K562 (cell line): ENCODE results near the gene LAIR2. TPM values are rescaled to one million over a fixed set of nuclear protein-coding genes. Genes with fewer than 3 reads are reported as not detected.
A peak's percentile ranks its signal among the peaks of the same experiment; 100 is the strongest.
"Not testable (repeated sequence)": the region's sequence is repeated elsewhere in the genome, so short reads cannot be mapped to it uniquely, and the experiment has no call there.

Source experiments
- ATAC-seq: fragments of 200-7000 bp; cut with Tn5 transposase; 3 replicates; pipeline ENCODE4 v1.9.1; 2020; ENCODE audit warnings: moderate library complexity
- BruUV-seq: library from RNA; stranded (reverse); fragments of 400-500 nt; replicated peaks from 2 replicates; lab custom pipeline; 2021; lab: Mats Ljungman, UMichigan
- CTCF ChIA-PET: fragments of 300-600 bp; formaldehyde crosslinking; extraction: SDS; loops from one replicate; lab custom pipeline; 2021; ENCODE audit warnings: low intra/inter-chr PET ratio; lab: Yijun Ruan, JAX
- POLR2A ChIA-PET: fragments of 300-600, 350-650 bp; sonication (Branson Sonifier 250); formaldehyde crosslinking; extraction: SDS; loops from one replicate; lab custom pipeline; 2021; ENCODE audit warnings: antibody characterized with exemption, inconsistent platforms; lab: Yijun Ruan, JAX
- DNase-seq, 4 experiments: peaks; one replicate each; pipeline versions ENCODE4 v3.0.0 to v3.0.0-alpha.2; 2011 to 2018; ENCODE audit warnings: low spot score in 3 of 4, mixed read lengths in 3 of 4; ENCODE audit errors: extremely low read depth in 1 of 4
- FAIRE-seq: peaks from 2 replicates; lab custom pipeline; 2011; peaks lifted over from hg19 to GRCh38; lab: Jason Lieb, UNC
- H2AFZ ChIP-seq: 2 replicates; pipeline ENCODE4 v1.6.0; 2011; ENCODE audit warnings: low read depth, low read length, control low read depth, inconsistent platforms
- H3K27ac ChIP-seq: fragments of 200-600 bp; 3 replicates; pipeline ENCODE4 v1.8.0; 2011; ENCODE audit warnings: low read depth, mild to moderate bottlenecking, control low read depth, inconsistent platforms, low read length, moderate library complexity, mixed read lengths; ENCODE audit errors: extremely low read depth
- H3K27me3 ChIP-seq, 2 experiments: fragments of 300-600 bp in 1 of 2; 2 replicates in 1 of 2; 3 replicates in 1 of 2; pipeline versions ENCODE4 v1.6.0 to v1.8.0; 2011; ENCODE audit warnings: inconsistent platforms in 2 of 2, low read length in 2 of 2, mild to moderate bottlenecking in 1 of 2, mixed read lengths in 1 of 2, moderate library complexity in 1 of 2; ENCODE audit not compliant: control insufficient read depth in 2 of 2, insufficient read depth in 2 of 2
- H3K36me3 ChIP-seq: fragments of 300-600 bp; 3 replicates; pipeline ENCODE4 v1.8.0; 2011; ENCODE audit warnings: mild to moderate bottlenecking, low read length, inconsistent platforms; ENCODE audit not compliant: control insufficient read depth, insufficient read depth
- H3K4me1 ChIP-seq, 2 experiments: fragments of 200-600 bp in 1 of 2; replicated peaks in 1 of 2; 2 replicates in 1 of 2; 3 replicates in 1 of 2; pipeline versions ENCODE4 v1.5.1 to v1.8.0; 2011; ENCODE audit warnings: inconsistent platforms in 2 of 2, low read length in 2 of 2, mild to moderate bottlenecking in 1 of 2, mixed read lengths in 1 of 2, moderate library complexity in 1 of 2; ENCODE audit not compliant: control insufficient read depth in 2 of 2, insufficient read depth in 2 of 2
- H3K4me2 ChIP-seq: 2 replicates; pipeline ENCODE4 v1.6.1; 2011; ENCODE audit warnings: low read length, control low read depth, inconsistent platforms, mixed read lengths; ENCODE audit not compliant: insufficient read depth
- H3K4me3 ChIP-seq: fragments of 200-600 bp; sonication (generic), shearing (Covaris generic); 2 replicates; pipeline ENCODE4 v1.5.1; 2016; ENCODE audit warnings: control low read depth, inconsistent platforms
- H3K79me2 ChIP-seq: fragments of 200-600 bp; 3 replicates; pipeline ENCODE4 v1.8.0; 2011; ENCODE audit warnings: low read length, inconsistent platforms; ENCODE audit not compliant: control insufficient read depth, insufficient read depth
- H3K9ac ChIP-seq, 2 experiments: 2 replicates each; pipeline versions ENCODE4 v1.6.0 to v1.6.1; 2011; ENCODE audit warnings: low read depth in 2 of 2, low read length in 2 of 2, control low read depth in 1 of 2, inconsistent platforms in 1 of 2, mild to moderate bottlenecking in 1 of 2, mixed read lengths in 1 of 2; ENCODE audit not compliant: insufficient read depth in 1 of 2
- H3K9me1 ChIP-seq: one replicate; pipeline ENCODE4 v1.6.0; 2011; ENCODE audit warnings: inconsistent platforms, mild to moderate bottlenecking, low read length, moderate library complexity; ENCODE audit not compliant: control insufficient read depth, insufficient read depth
- H3K9me3 ChIP-seq: replicated peaks from 2 replicates; pipeline ENCODE4 v1.5.1; 2011; ENCODE audit warnings: low read depth, low read length, inconsistent platforms; ENCODE audit not compliant: control insufficient read depth, insufficient read depth
- H4K20me1 ChIP-seq: replicated peaks from 2 replicates; pipeline ENCODE4 v1.6.1; 2011; ENCODE audit warnings: low read length, inconsistent platforms, mixed read lengths; ENCODE audit not compliant: control insufficient read depth, insufficient read depth
- C11orf30 ChIP-seq: fragments of 450-650 bp; IDR thresholded peaks from 2 replicates; pipeline ENCODE4 v1.6.1; 2016; ENCODE audit warnings: low read depth, mild to moderate bottlenecking
- CHD2 ChIP-seq: IDR thresholded peaks from 2 replicates; pipeline ENCODE4 v1.6.1; 2011; ENCODE audit warnings: low read depth, low read length
- COPS2 ChIP-seq: fragments of 450-650 bp; conservative IDR thresholded peaks from 2 replicates; pipeline ENCODE4 v1.6.1; 2016; ENCODE audit warnings: mild to moderate bottlenecking, moderate library complexity
- CREB1 ChIP-seq, 2 experiments: sonication (generic) in 1 of 2; formaldehyde crosslinking in 1 of 2; IDR thresholded peaks; 2 replicates each; pipeline versions ENCODE4 v1.6.1 to v1.8.0; 2012 to 2022; ENCODE audit warnings: inconsistent platforms in 1 of 2, mild to moderate bottlenecking in 1 of 2, missing genetic modification reagents in 1 of 2, moderate library complexity in 1 of 2
- HLTF ChIP-seq: fragments of 450-650 bp; IDR thresholded peaks from 2 replicates; pipeline ENCODE4 v1.6.1; 2016
- ILK ChIP-seq: fragments of 450-650 bp; IDR thresholded peaks from 2 replicates; pipeline ENCODE4 v1.6.1; 2016; ENCODE audit warnings: missing genetic modification characterization, low read depth, mild to moderate bottlenecking, missing compliant biosample characterization, moderate library complexity, borderline replicate concordance
- IRF9 ChIP-seq: fragments of 450-650 bp; IDR thresholded peaks from 2 replicates; pipeline ENCODE4 v1.6.1; 2016; ENCODE audit warnings: missing biosample characterization, missing genetic modification characterization
- L3MBTL2 ChIP-seq: fragments of 450-650 bp; IDR thresholded peaks from 2 replicates; pipeline ENCODE4 v1.6.1; 2016; ENCODE audit warnings: mild to moderate bottlenecking, moderate library complexity
- MAFF ChIP-seq: IDR thresholded peaks from 2 replicates; pipeline ENCODE4 v1.6.1; 2012; ENCODE audit warnings: low read length, improper control_type of control experiment
- NKRF ChIP-seq: fragments of 450-650 bp; IDR thresholded peaks from 2 replicates; pipeline ENCODE4 v1.6.1; 2016; ENCODE audit warnings: borderline replicate concordance
- TCFL5 ChIP-seq: fragments of 250-450 bp; sonication (Bioruptor Pico); conservative IDR thresholded peaks from 2 replicates; pipeline ENCODE4 v1.6.1; 2021; ENCODE audit warnings: mild to moderate bottlenecking, moderate library complexity, matching md5 sums
- ZKSCAN3 ChIP-seq: fragments of 250-450 bp; sonication (Bioruptor Pico); IDR thresholded peaks from 2 replicates; pipeline ENCODE4 v1.4.0; 2020
- ZNF311 ChIP-seq: fragments of 250-450 bp; sonication (Bioruptor Pico); IDR thresholded peaks from 2 replicates; pipeline ENCODE4 v1.4.0; 2020; ENCODE audit warnings: mild to moderate bottlenecking, moderate library complexity
- WGBS: fragments of 100-300 bp; shearing (Covaris generic); methylation state at CpG from one replicate; pipeline ENCODE4 v1.1.6; 2016; ENCODE audit warnings: low coverage, mixed read lengths; ENCODE audit not compliant: insufficient coverage; ENCODE audit errors: missing lambda C conversion rate; 5-methylcytosine and 5-hydroxymethylcytosine counted together
- in situ Hi-C: fragments of 300-500 bp; cut with MboI; formaldehyde crosslinking; loops from 4 replicates; pipeline ENCODE4 v1.15.0; 2018; ENCODE audit warnings: inconsistent platforms, mixed read lengths
- intact Hi-C: fragments of 100-400 bp; cut with micrococcal nuclease; formaldehyde crosslinking; loops from 2 replicates; pipeline ENCODE4 v1.14.2; 2022
- polyA plus RNA-seq, 8 experiments: library from polyadenylated mRNA; depleted of rRNA in 4 of 8; stranded (reverse) in 5 of 8; unstranded in 3 of 8; fragments of >200 nt; fragmentation: Nextera tagmentation in 2 of 8; fragmentation: Illumina TruSeq in 1 of 8; extraction: Ambion mirVana in 2 of 8; extraction: Trizol in 1 of 8; gene quantifications; 2 replicates each; pipeline versions ENCODE4 v1.2.1 to v1.2.3, GENCODE V29; 2011 to 2014; ENCODE audit warnings: inconsistent platforms in 1 of 8, missing spikeins in 1 of 8
- total RNA-seq, 7 experiments: library from RNA; depleted of rRNA in 6 of 7; stranded (reverse); fragments of >200 nt in 6 of 7; fragmentation: Illumina TruSeq in 2 of 7; extraction: Trizol in 2 of 7; gene quantifications; 2 replicates each; pipeline versions ENCODE4 v1.2.1 to v1.2.3, GENCODE V29; 2011 to 2021; ENCODE audit warnings: low replicate concordance in 1 of 7

The LAIR2 gene
- total and polyA plus RNA-seq, 9 of the 15 experiments (the other 6 are each of a cell fraction or from before 2014, with no cell fraction given): not detected

- not testable (repeated sequence) for BruUV-seq
- in situ Hi-C loops: loop anchor here (5.0 kb wide), 1 partner anchor 147 kb away; the partner anchor contains the start of gene LAIR1
Observed at GRCh38 chr19:54509200-54509940, 6.7 kb downstream of the LAIR2 start.

DNA sequence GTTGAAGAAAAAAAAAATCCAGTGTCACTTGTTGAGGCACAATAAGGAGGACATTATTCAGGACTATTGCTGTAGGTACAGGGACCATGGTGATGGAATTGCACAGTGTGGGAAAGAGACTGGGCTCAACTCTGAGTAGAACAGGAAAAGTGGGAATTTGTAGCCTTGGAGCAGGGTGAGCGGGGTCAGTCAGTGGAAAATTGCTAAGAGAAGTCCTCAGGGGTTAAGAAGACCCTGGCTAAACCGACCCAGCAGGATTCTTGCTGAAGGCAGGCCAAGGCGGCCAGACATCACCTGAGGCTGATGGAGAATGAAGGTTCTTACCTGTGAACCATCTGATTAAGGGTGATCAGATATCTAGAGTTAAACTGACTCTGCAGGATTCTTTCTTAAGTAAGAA is 12.5 kb downstream of the LAIR2 start:
- 0% methylated on average over 3 of the region's 3 CpGs for WGBS
- no peak for ATAC-seq
- no peaks in the 10 kb centered on the region for H3K79me2 ChIP-seq
- H3K4me3 ChIP-seq: no peak overlapping the region
- in situ Hi-C loops (no loop called here), intact Hi-C loops (no loop called here)
- DNase-seq: no peak
- peaks cover 11% of the 10 kb centered on the region for H4K20me1 ChIP-seq
- BruUV-seq: no TSS peak
- peaks cover 3 to 15% of the 10 kb centered on the region in 2 experiments; a peak in 3 of 5 replicates for H3K4me1 ChIP-seq
- no peak overlapping the region for H2AFZ ChIP-seq
- no peaks in the 10 kb centered on the region for H3K9me3 ChIP-seq
- H3K36me3 ChIP-seq: no peaks in the 10 kb centered on the region
- CTCF ChIA-PET: no interaction called here
- FAIRE-seq: no peak
- POLR2A ChIA-PET: no interaction called here
- no peak overlapping the region for H3K27ac ChIP-seq
- H3K9ac ChIP-seq: no peak overlapping the region
- no peaks in the 10 kb centered on the region for H3K9me1 ChIP-seq
- no peak overlapping the region for H3K4me2 ChIP-seq
- peaks cover 2 to 19% of the 10 kb centered on the region in 2 experiments; a peak in 3 of 5 replicates for H3K27me3 ChIP-seq
- TF ChIP-seq ZNF311 (CRISPR knock-in tag): no peak
- no peak for TF ChIP-seq COPS2
- no peak for TF ChIP-seq HLTF
- no peak for TF ChIP-seq CHD2
- TF ChIP-seq ILK (tag): no peak
- TF ChIP-seq IRF9: no peak
- no peak for TF ChIP-seq C11orf30
- TF ChIP-seq ZKSCAN3: no peak
- TF ChIP-seq TCFL5 (CRISPR knock-in tag): no peak
- no peak for TF ChIP-seq CREB1 (IDR thresholded peaks at IDR 0.05)
- TF ChIP-seq CREB1 (CRISPR knock-in tag; IDR thresholded peaks at IDR 0.05): no peak
- TF ChIP-seq NKRF: no peak
- TF ChIP-seq MAFF: no peak
- no peak for TF ChIP-seq L3MBTL2

More at GRCh38 chr19:54509200-54509940, 6.7 kb downstream of the LAIR2 start:
- POLR2A ChIA-PET, H2AFZ ChIP-seq, intact Hi-C loops, H3K27ac ChIP-seq, H3K9me1 ChIP-seq, H3K9ac ChIP-seq, CTCF ChIA-PET, H3K36me3 ChIP-seq, H3K9me3 ChIP-seq, H3K79me2 ChIP-seq, H4K20me1 ChIP-seq, DNase-seq, H3K4me2 ChIP-seq, H3K4me1 ChIP-seq, H3K4me3 ChIP-seq: not testable (repeated sequence)
- 27% methylated on average over 5 of the region's 21 CpGs for WGBS
- ATAC-seq (peak; percentile 94), FAIRE-seq (peak; percentile 96)
- peaks cover 11 to 44% of the 10 kb centered on the region in 2 experiments for H3K27me3 ChIP-seq
